Dendritic cell treated with granulocyte-macrophage colony-stimulating factor and Interleukin-4, amounts not matched to agents 40 ng/mL and 50 ng/mL, for 4 days (primary cell): ENCODE measurements around the gene GALNT2.
A peak's percentile ranks its signal among the peaks of the same experiment; 100 is the strongest.

Experiments used
- H3K27ac Mint-ChIP-seq: one replicate; pipeline ENCODE4 v1.8.0; 2022; ENCODE audit warnings: mild to moderate bottlenecking, mixed read lengths
- H3K27me3 Mint-ChIP-seq: one replicate; pipeline ENCODE4 v1.8.0; 2022; ENCODE audit warnings: mild to moderate bottlenecking, mixed read lengths
- H3K36me3 Mint-ChIP-seq: one replicate; pipeline ENCODE4 v1.8.0; 2022; ENCODE audit warnings: low read depth, mixed read lengths
- H3K4me1 Mint-ChIP-seq: one replicate; pipeline ENCODE4 v1.8.0; 2022; ENCODE audit warnings: low read depth, mixed read lengths
- H3K4me3 Mint-ChIP-seq: one replicate; pipeline ENCODE4 v1.8.0; 2022; ENCODE audit warnings: mild to moderate bottlenecking, moderate library complexity, mixed read lengths
- H3K9me3 Mint-ChIP-seq: one replicate; pipeline ENCODE4 v1.8.0; 2022; ENCODE audit warnings: mixed read lengths
- intact Hi-C: fragments of 100-400 bp; cut with micrococcal nuclease; formaldehyde crosslinking; loops from one replicate; pipeline ENCODE4 v1.15.0; 2022

Gene GALNT2

DNA sequence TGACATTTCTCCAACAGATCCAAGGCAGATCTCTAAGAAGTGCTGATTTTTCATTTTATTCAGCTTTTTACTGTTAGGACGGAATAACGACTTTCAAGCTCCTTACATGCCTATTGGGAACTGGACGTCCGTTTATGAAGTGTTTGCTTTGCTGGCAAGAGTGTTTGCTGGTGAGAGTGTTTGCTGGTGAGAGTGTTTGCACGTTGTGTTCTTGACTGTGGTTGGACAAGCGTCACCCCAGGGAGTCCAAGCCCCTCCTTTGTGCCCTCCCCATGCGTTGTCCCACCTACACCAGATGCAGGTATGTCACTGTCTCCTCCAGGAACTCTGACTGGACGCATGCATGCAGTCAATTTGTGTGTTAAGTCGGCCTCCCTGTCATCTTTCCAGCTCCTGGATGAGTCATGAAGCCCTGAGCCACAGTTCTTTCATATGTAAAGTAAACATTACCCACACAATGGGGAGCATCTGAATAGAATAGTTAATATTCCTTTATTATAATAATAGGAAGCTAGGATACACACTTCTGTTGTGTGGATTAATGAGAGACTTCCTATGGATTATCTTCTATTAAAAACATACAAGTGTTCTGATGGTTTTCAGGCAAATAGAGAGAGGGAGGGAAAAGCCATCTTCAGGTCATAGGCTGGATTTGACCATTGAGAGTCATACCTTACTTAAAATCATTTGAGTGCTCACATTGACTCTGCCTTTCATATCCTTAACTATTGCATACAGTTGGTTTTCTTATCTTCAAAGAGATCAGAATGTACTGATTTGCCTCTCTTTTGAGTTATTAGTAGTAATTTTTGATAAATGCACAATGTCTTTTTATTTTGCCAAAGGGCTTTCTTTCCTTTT, 119.2 kb downstream of the GALNT2 start:
- H3K27ac Mint-ChIP-seq: peak overlapping the region; percentile 54
- intact Hi-C loops: no loop called here
- H3K9me3 Mint-ChIP-seq: no peaks in the 10 kb centered on the region
- H3K36me3 Mint-ChIP-seq: peaks cover 7% of the 10 kb centered on the region
- peaks cover 58% of the 10 kb centered on the region for H3K4me1 Mint-ChIP-seq
- no peak overlapping the region for H3K4me3 Mint-ChIP-seq
- H3K27me3 Mint-ChIP-seq: no peaks in the 10 kb centered on the region

DNA sequence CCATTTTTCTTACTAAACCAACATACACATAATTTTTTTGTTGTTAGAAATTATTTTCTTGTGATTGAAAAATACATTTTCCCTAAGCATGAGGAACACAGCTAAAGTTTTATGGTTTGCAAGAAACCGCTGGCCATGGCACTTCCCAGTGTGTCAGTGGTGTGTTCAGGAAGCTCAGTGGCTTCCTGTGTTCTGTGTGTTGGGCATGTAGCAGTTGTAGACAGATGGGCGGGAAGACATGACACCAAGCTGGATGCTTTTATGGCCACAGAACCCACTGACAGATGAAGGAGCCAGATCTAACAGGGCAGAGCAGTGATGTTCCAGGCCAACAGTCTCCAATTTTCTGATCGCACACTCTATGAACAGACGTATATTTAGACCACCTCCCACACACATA, 119.8 kb downstream of the GALNT2 start:
- intact Hi-C loops: no loop called here

DNA sequence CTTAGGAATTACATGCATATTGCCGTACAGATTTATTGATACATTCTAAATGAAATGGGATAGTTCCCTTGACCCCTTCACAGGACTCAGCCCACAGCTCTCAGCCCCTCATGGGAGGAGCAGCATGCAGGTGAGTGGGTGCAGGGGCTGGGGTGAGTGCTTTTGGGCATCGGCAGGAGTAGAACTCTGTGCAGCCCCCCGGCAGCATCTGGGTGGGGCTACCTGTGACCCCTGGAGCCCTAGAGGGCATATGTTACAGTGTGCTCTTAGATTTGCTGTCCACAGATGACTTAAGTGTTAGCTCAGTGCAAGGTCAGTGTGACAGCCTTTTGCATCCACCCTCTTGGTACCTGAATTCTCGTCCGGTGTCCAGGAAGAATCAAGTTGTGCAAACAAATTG, 120.3 kb downstream of the GALNT2 start:
- Mint-ChIP-seq H3K9me3 (no peaks in the 10 kb centered on the region), H3K27ac (peak overlapping the region; percentile 27), H3K4me3 (no peak overlapping the region), H3K27me3 (no peaks in the 10 kb centered on the region), H3K36me3 (peaks cover 5% of the 10 kb centered on the region), H3K4me1 (peaks cover 64% of the 10 kb centered on the region)
- intact Hi-C loops: no loop called here

More for the DNA sequence above, 119.8 kb downstream of the GALNT2 start:
- H3K36me3 Mint-ChIP-seq: peaks cover 5% of the 10 kb centered on the region
- peaks cover 64% of the 10 kb centered on the region for H3K4me1 Mint-ChIP-seq
- no peaks in the 10 kb centered on the region for H3K27me3 Mint-ChIP-seq
- H3K9me3 Mint-ChIP-seq: no peaks in the 10 kb centered on the region
- peak overlapping the region; percentile 27 for H3K27ac Mint-ChIP-seq
- no peak overlapping the region for H3K4me3 Mint-ChIP-seq

DNA sequence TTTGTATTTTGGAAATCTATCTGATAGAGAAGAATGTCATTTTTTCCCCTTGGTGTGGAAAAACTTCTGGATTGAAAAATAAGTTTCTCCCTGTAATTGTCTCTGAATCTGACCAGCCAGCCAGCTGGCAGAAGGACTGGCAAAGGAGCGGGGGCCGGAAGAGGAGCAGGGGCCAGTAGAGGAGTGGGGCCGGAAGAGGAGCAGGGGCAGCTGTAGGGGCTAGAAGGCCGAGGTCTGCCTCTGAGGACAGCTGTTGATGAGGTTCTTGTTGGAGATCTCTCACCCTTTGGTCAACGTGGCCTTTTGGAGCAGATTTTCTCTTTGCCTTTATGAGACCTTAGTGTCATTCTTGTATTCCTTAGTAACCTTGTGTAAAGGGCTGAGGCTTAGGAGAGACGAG, 121.8 kb downstream of the GALNT2 start:
- Mint-ChIP-seq H3K9me3 (no peaks in the 10 kb centered on the region), H3K36me3 (peaks cover 5% of the 10 kb centered on the region), H3K4me1 (peaks cover 64% of the 10 kb centered on the region), H3K4me3 (no peak overlapping the region), H3K27ac (peak overlapping the region; percentile 15), H3K27me3 (no peaks in the 10 kb centered on the region)
- intact Hi-C loops: no loop called here

DNA sequence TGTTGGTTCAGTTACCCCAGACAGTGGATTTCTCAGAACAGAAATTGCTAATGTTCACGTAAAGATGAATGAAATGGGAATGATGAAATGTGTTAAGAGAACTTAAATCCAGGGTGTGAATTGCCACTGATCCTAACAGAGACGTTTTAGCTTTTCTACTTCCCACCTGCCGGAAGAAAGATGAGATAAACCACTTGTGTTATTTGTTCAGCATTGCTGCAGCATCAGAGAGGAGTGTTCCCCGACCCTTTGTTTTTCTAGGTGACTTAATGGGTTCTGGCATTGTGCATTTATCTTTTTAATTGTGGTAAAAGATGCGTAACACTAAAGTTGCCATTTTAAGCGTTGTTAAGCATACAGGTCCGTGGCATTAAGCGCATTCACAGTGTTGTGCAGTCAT, 122.3 kb downstream of the GALNT2 start:
- no peak overlapping the region for H3K4me3 Mint-ChIP-seq
- H3K27ac Mint-ChIP-seq: peak overlapping the region; percentile 86
- intact Hi-C loops: no loop called here
- no peaks in the 10 kb centered on the region for H3K9me3 Mint-ChIP-seq
- peaks cover 64% of the 10 kb centered on the region for H3K4me1 Mint-ChIP-seq
- no peaks in the 10 kb centered on the region for H3K27me3 Mint-ChIP-seq
- peaks cover 5% of the 10 kb centered on the region for H3K36me3 Mint-ChIP-seq

DNA sequence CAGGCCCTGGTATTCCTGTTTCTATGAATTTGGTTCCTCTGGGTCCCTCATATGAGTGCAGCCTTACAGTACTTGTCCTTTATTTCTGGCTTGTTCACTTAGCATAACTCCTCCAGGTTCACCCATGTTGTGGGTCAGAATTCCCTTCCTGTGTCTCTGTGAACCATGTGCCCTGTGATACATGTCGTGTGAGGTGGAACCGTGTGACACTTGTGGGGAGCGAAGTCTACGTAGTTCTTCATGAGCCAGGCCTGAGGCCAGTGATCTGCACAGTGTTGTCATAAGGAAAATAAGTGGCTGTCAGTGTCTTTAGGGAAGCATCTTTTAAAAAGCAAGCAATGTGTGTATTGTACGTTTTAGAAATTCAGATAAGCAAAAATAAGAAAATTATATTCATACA, 122.8 kb downstream of the GALNT2 start:
- Mint-ChIP-seq H3K27me3 (no peaks in the 10 kb centered on the region), H3K9me3 (no peaks in the 10 kb centered on the region), H3K36me3 (peaks cover 10% of the 10 kb centered on the region), H3K27ac (peak overlapping the region; percentile 86), H3K4me3 (no peak overlapping the region), H3K4me1 (peaks cover 64% of the 10 kb centered on the region)
- intact Hi-C loops: loop anchor here (5.0 kb wide), 1 partner anchor 77 kb away; no protein-coding TSS in a partner anchor

DNA sequence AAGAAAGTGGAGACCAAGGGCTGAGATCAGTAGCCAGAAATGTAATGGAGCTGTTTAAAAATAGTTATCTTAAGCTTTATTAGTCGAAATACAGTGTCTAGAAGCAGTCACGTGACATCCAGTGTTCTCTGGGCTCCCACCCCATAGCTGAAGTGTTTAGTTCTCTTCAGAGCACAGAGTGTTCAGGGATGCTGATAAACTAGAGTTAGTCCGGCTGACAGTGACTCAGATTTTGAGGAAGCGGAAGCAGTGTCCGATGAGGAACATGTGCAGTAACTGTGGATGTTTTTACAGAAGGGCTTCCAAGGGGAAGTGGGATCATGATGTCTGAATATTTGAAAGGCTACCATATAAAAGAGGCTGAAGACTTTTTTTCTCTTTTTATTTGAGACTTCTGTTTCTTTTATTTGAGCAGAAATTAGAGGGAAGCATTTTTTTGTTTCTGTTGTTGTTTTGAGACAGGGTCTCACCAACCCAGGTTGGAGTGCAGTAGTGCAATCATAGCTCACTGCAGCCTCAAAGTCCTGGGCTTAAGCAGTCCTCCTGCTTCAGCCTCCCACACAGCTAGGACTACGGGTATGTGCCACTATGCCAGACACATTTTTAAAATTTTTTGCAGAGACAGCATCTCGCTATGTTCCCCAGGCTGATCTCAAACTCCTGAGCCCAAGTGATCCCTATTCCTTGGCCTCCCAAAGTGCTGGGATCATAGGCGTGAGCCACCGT, 124.2 kb downstream of the GALNT2 start:
- Mint-ChIP-seq H3K36me3 (peaks cover 18% of the 10 kb centered on the region), H3K4me1 (peaks cover 50% of the 10 kb centered on the region), H3K9me3 (no peaks in the 10 kb centered on the region), H3K27me3 (no peaks in the 10 kb centered on the region), H3K27ac (peak overlapping the region; percentile 86), H3K4me3 (peak overlapping the region; percentile 33)
- intact Hi-C loops: loop anchor here (5.0 kb wide), 1 partner anchor 76 kb away; no protein-coding TSS in a partner anchor

DNA sequence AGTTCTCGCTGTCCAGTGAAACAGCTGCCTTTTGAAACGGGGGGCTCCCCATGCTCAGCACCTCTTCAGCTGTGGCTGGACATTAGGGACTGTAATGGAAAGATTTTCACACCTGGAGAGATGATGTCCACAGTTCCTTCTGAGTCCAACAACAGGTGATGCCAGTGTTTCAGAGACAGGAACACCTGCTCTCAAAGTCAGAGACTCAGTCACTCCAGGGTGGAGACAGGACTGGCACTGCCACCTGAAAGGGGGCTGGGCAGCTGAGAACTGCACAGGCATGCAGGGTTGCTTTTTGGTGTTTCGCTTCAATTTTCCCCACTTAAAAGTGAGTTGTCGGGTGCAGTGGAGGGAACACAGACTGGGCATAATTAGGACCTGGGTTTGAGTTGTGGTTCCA, 124.8 kb downstream of the GALNT2 start:
- peaks cover 46% of the 10 kb centered on the region for H3K4me1 Mint-ChIP-seq
- no peaks in the 10 kb centered on the region for H3K9me3 Mint-ChIP-seq
- peaks cover 22% of the 10 kb centered on the region for H3K36me3 Mint-ChIP-seq
- peak overlapping the region; percentile 86 for H3K27ac Mint-ChIP-seq
- no peak overlapping the region for H3K4me3 Mint-ChIP-seq
- intact Hi-C loops: loop anchor here (5.0 kb wide), 1 partner anchor 75 kb away; no protein-coding TSS in a partner anchor
- H3K27me3 Mint-ChIP-seq: no peaks in the 10 kb centered on the region

DNA sequence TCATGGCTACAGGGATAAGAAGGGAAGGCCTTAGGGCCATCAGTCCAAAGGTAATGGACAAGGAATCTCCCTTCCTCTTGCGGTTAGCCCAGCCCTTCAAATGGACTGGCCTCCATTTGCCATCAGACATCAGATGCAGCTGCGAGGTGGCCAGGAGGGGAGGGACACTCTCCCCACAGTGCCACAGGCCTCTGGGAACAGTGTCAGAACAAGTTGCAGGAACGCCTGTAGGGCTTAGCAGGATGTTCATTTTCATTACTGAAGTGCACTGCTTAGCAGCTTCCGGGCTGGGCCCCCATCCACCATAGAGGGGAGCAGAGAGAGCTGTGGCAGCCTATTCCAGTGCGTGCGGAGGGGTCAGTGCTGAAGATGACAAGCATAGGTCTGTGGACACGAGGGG, 127.5 kb downstream of the GALNT2 start:
- peak overlapping the region; percentile 67 for H3K27ac Mint-ChIP-seq
- H3K4me3 Mint-ChIP-seq: no peak overlapping the region
- intact Hi-C loops: loop anchor here (5.0 kb wide), 1 partner anchor 73 kb away; no protein-coding TSS in a partner anchor
- H3K27me3 Mint-ChIP-seq: no peaks in the 10 kb centered on the region
- H3K9me3 Mint-ChIP-seq: no peaks in the 10 kb centered on the region
- H3K36me3 Mint-ChIP-seq: peaks cover 31% of the 10 kb centered on the region
- H3K4me1 Mint-ChIP-seq: peaks cover 28% of the 10 kb centered on the region

DNA sequence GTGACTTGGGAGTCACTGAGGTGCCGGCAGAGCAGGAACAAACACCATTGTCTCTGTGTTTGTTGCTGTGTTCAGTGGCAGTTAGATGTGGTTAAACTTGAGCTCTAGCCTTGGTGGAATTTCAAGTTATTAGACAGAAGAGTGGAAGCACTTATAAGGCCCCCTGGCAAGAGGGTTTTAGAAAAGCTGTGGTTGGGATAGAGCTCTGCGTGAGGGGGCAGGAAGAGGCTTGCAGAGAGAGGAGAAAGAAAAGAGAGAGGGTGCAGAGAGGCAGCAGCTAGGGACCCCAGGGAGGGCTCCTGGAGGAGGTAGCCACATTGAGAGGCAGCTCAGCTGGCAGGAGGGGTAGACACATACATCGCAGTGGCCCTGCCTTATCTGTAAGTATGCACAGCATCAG, 128.2 kb downstream of the GALNT2 start:
- peaks cover 21% of the 10 kb centered on the region for H3K4me1 Mint-ChIP-seq
- no peaks in the 10 kb centered on the region for H3K27me3 Mint-ChIP-seq
- peaks cover 31% of the 10 kb centered on the region for H3K36me3 Mint-ChIP-seq
- peak overlapping the region; percentile 67 for H3K27ac Mint-ChIP-seq
- intact Hi-C loops: no loop called here
- no peak overlapping the region for H3K4me3 Mint-ChIP-seq
- H3K9me3 Mint-ChIP-seq: no peaks in the 10 kb centered on the region

DNA sequence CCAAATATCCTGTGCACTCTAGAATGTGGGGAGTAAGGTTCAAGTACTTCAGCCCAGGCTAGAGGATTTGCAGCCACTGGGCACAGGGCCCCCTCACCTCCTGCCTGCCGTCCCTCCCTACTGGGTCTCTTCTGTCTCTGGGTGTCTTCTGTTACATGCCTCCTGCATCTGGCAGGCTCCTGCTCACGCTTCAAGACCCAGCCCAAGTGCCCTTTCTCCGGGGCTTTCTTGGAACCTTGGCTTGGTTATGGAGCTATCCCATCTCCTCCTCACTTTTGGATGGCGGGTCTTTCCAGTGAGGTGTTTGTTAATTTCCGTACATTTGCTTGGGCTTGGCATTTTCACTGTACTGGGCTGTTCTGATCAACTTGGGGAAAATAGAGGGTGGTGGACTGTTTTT, 129.0 kb downstream of the GALNT2 start:
- intact Hi-C loops: no loop called here
- Mint-ChIP-seq H3K4me1 (peaks cover 12% of the 10 kb centered on the region), H3K27ac (no peak overlapping the region), H3K9me3 (no peaks in the 10 kb centered on the region), H3K27me3 (no peaks in the 10 kb centered on the region), H3K36me3 (peaks cover 36% of the 10 kb centered on the region), H3K4me3 (no peak overlapping the region)

DNA sequence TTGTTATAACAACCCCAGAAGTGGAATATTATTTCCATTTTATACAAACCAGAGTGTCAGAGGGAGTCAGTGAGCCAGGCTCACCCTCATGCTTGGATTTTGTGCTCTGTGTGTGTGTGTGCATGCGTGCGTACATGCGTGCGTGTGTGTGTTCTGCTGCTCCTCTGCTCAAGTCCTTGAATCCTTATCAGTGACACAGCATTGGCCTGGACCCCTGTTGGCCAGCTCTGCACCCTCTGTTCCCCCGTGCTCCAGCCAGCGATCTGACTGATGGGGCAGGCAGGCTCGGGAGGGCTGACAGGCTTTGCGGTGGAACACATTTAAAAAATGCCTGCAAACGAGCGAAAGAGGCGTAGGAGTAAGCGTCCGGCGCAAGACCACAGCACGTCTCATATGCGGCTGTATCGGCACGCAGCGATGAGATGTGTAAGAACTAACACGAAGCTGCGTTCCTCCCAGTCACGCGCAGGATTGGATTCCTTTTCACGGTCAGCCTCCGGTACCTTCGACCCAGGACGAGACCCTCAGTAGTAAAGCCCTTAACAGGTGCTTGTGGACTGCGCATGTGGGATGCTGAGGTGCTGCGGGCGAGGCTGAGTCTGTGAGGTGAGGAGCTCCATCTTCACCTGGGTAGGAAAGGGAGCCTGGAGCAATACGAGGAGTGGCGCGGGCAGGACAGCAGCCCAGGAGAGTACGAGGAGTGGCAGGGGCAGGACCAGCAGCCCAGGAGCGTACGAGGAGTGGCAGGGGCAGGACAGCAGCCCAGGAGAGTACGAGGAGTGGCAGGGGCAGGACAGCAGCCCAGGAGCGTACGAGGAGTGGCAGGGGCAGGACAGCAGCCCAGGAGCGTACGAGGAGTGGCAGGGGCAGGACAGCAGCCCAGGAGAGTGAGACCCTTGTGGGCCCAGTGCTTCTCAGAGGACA, 130.9 kb downstream of the GALNT2 start:
- no peaks in the 10 kb centered on the region for H3K9me3 Mint-ChIP-seq
- H3K27ac Mint-ChIP-seq: no peak overlapping the region
- intact Hi-C loops: no loop called here
- peaks cover 39% of the 10 kb centered on the region for H3K36me3 Mint-ChIP-seq
- H3K27me3 Mint-ChIP-seq: no peaks in the 10 kb centered on the region
- H3K4me1 Mint-ChIP-seq: peaks cover 5% of the 10 kb centered on the region
- no peak overlapping the region for H3K4me3 Mint-ChIP-seq

DNA sequence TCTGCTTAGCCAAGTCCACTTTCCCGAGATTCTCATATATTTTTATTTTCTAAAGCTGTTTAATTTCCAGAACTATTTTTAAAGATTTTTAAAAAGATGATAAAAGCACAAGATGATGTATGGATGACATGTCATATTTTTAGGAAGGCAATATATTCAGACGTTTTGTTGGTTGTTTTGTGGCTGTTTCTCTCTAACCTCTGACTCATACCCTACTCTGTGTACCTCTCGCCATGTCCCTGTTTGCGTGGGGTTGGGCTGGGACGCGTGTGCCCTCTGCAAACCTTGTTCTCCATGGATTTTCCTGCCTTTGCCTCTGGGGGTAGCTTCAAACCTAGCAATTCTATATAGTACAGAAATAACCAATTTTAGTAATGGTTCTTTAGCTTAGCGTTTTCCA, 132.0 kb downstream of the GALNT2 start:
- H3K4me1 Mint-ChIP-seq: peaks cover 5% of the 10 kb centered on the region
- H3K27me3 Mint-ChIP-seq: no peaks in the 10 kb centered on the region
- intact Hi-C loops: no loop called here
- peaks cover 50% of the 10 kb centered on the region for H3K36me3 Mint-ChIP-seq
- H3K4me3 Mint-ChIP-seq: no peak overlapping the region
- no peak overlapping the region for H3K27ac Mint-ChIP-seq
- H3K9me3 Mint-ChIP-seq: no peaks in the 10 kb centered on the region
